ENCODE results near the gene SLC9A9. TPM values are rescaled to one million over a fixed set of nuclear protein-coding genes. Genes with fewer than 3 reads are reported as not detected.

Gene SLC9A9
- total RNA-seq, 2 donors from 2014 or later, result 1.3 to 3.7 TPM

- DNase-seq, result no peak
- Histone ChIP-seq H3K9ac (ENCODE audit: extremely low read depth, low read length, poor library complexity, severe bottlenecking) (no peak overlapping the region), H3K27ac (ENCODE audit: low read depth, low read length) (no peak overlapping the region), H3K4me1 (ENCODE audit: control insufficient read depth, insufficient read depth, low read length) (peaks cover 3% of the 10 kb centered on the region), H3K36me3 (ENCODE audit: control insufficient read depth, insufficient read depth, low read length) (no peaks in the 10 kb centered on the region), H3K4me3 (ENCODE audit: low read length) (no peak overlapping the region), H3K27me3 (ENCODE audit: control insufficient read depth, insufficient read depth, low read length, poor library complexity, severe bottlenecking) (no peaks in the 10 kb centered on the region), H3K9me3 (ENCODE audit: control insufficient read depth, low read length) (no peaks in the 10 kb centered on the region)
- Mint-ChIP-seq H3K27ac (no peak overlapping the region), H3K27me3 (ENCODE audit: insufficient read depth) (no peaks in the 10 kb centered on the region), H3K4me3 (no peak overlapping the region), H3K36me3 (ENCODE audit: low read depth) (no peaks in the 10 kb centered on the region), H3K9me3 (no peaks in the 10 kb centered on the region), H3K4me1 (peaks cover 6% of the 10 kb centered on the region)
- 85 to 100% methylated on average over 1 to 5 of the region's 5 CpGs for WGBS, 2 experiments (ENCODE audit: insufficient coverage in 1 of 2, insufficient read length in 1 of 2)
- TF ChIP-seq CTCF (conservative IDR thresholded peaks at IDR 0.05), result no peak
Observed at GRCh38 chr3:143576568-143577270, 271.5 kb downstream of the SLC9A9 start.

GRCh38 chr3:143574933-143575332, 273.3 kb downstream of the SLC9A9 start:
- WGBS, 2 experiments (ENCODE audit: insufficient coverage in 1 of 2, insufficient read length in 1 of 2), result 83% methylated on average over 1 of the region's 1 CpG; no CpG with 5 or more reads in 1 of the 2 experiments
- H3K4me1 Mint-ChIP-seq, result peaks cover 3% of the 10 kb centered on the region

GRCh38 chr3:143573610-143574303, 274.5 kb downstream of the SLC9A9 start:
- no peaks in the 10 kb centered on the region for H3K4me1 ChIP-seq (ENCODE audit: control insufficient read depth, insufficient read depth, low read length)
- no peaks in the 10 kb centered on the region for H3K36me3 ChIP-seq (ENCODE audit: control insufficient read depth, insufficient read depth, low read length)
- Mint-ChIP-seq H3K4me3 (no peak overlapping the region), H3K27me3 (ENCODE audit: insufficient read depth) (no peaks in the 10 kb centered on the region), H3K27ac (no peak overlapping the region), H3K36me3 (ENCODE audit: low read depth) (no peaks in the 10 kb centered on the region), H3K9me3 (no peaks in the 10 kb centered on the region), H3K4me1 (peaks cover 3% of the 10 kb centered on the region)
- no peak overlapping the region for H3K4me3 ChIP-seq (ENCODE audit: low read length)
- H3K27ac ChIP-seq (ENCODE audit: low read depth, low read length), result no peak overlapping the region
- TF ChIP-seq CTCF (conservative IDR thresholded peaks at IDR 0.05), result no peak
- H3K27me3 ChIP-seq (ENCODE audit: control insufficient read depth, insufficient read depth, low read length, poor library complexity, severe bottlenecking), result no peaks in the 10 kb centered on the region
- H3K9me3 ChIP-seq (ENCODE audit: control insufficient read depth, low read length), result no peaks in the 10 kb centered on the region
- no peak for DNase-seq
- H3K9ac ChIP-seq (ENCODE audit: extremely low read depth, low read length, poor library complexity, severe bottlenecking), result no peak overlapping the region
- 94 to 100% methylated on average over 2 to 8 of the region's 8 CpGs for WGBS, 2 experiments (ENCODE audit: insufficient coverage in 1 of 2, insufficient read length in 1 of 2)

More at GRCh38 chr3:143574933-143575332, 273.3 kb downstream of the SLC9A9 start:
- H3K4me3 ChIP-seq (ENCODE audit: low read length), result no peak overlapping the region
- Mint-ChIP-seq H3K36me3 (ENCODE audit: low read depth) (no peaks in the 10 kb centered on the region), H3K9me3 (no peaks in the 10 kb centered on the region), H3K27me3 (ENCODE audit: insufficient read depth) (no peaks in the 10 kb centered on the region), H3K4me3 (no peak overlapping the region), H3K27ac (no peak overlapping the region)
- no peak for DNase-seq
- H3K27me3 ChIP-seq (ENCODE audit: control insufficient read depth, insufficient read depth, low read length, poor library complexity, severe bottlenecking), result no peaks in the 10 kb centered on the region
- no peaks in the 10 kb centered on the region for H3K9me3 ChIP-seq (ENCODE audit: control insufficient read depth, low read length)
- no peaks in the 10 kb centered on the region for H3K36me3 ChIP-seq (ENCODE audit: control insufficient read depth, insufficient read depth, low read length)
- no peak for TF ChIP-seq CTCF (conservative IDR thresholded peaks at IDR 0.05)
- H3K9ac ChIP-seq (ENCODE audit: extremely low read depth, low read length, poor library complexity, severe bottlenecking), result no peak overlapping the region
- no peaks in the 10 kb centered on the region for H3K4me1 ChIP-seq (ENCODE audit: control insufficient read depth, insufficient read depth, low read length)
- H3K27ac ChIP-seq (ENCODE audit: low read depth, low read length), result no peak overlapping the region
